IMR-90 (cell line): ENCODE results near the gene RBFOX1.

Experiments
- MXI1 ChIP-seq: IDR thresholded peaks from 2 replicates; pipeline ENCODE4 v1.6.1; 2012; ENCODE audit warnings: low read depth, mild to moderate bottlenecking, low read length, moderate library complexity, borderline replicate concordance
- RCOR1 ChIP-seq: IDR thresholded peaks from 2 replicates; pipeline ENCODE4 v1.6.1; 2012; ENCODE audit warnings: mild to moderate bottlenecking, low read length, improper control_type of control experiment; ENCODE audit not compliant: insufficient replicate concordance
- TF ChIP-seq, protein P1 (sequence below): conservative IDR thresholded peaks from 2 replicates; pipeline ENCODE4 v1.5.1; 2012; ENCODE audit warnings: mild to moderate bottlenecking, low read depth, low read length, improper control_type of control experiment

DNA sequence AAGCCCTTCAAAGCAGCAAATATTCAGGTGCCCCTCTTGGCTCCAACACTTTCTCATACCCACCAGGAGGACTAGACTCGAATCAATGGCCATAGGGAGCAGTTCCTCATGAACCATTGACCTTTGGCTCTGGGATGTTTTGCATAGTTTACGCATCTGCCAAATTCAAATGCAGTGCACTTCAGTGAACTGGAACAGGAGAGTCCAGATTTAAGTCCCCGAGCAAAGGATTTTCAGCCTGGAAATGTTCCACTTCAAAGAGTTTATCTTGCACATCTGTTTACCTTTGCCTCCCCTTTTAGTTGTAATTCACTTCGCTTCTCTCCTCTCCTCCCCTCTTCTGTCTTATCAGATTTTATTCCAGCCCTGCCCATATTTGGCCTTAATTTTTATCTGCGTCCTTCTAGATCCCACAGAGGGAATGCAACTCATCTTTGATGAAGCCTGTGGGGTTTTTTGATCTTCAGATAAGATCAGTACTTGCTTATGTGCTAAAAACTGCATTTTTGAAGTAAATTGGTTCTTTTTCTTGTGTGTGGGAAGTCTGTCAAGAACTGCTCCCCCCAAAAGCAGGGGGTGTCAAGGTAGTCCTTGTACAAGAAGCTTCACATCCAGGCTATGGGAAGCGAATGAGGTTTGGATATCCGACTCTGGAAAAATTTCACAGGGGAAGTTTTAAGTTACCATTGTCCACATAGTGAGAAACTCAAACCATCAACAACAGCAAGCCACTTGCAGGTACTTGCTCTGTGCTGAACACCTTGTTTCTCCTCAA is 281.6 kb downstream of the RBFOX1 start:
- TF ChIP-seq, protein P1, sequence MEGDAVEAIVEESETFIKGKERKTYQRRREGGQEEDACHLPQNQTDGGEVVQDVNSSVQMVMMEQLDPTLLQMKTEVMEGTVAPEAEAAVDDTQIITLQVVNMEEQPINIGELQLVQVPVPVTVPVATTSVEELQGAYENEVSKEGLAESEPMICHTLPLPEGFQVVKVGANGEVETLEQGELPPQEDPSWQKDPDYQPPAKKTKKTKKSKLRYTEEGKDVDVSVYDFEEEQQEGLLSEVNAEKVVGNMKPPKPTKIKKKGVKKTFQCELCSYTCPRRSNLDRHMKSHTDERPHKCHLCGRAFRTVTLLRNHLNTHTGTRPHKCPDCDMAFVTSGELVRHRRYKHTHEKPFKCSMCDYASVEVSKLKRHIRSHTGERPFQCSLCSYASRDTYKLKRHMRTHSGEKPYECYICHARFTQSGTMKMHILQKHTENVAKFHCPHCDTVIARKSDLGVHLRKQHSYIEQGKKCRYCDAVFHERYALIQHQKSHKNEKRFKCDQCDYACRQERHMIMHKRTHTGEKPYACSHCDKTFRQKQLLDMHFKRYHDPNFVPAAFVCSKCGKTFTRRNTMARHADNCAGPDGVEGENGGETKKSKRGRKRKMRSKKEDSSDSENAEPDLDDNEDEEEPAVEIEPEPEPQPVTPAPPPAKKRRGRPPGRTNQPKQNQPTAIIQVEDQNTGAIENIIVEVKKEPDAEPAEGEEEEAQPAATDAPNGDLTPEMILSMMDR: no peak
- no peak for TF ChIP-seq RCOR1
- no peak for TF ChIP-seq MXI1
